Measurements from ENCODE around the gene CLUH.
"Not testable (repeated sequence)": the region's sequence is repeated elsewhere in the genome, so short reads cannot be mapped to it uniquely, and the experiment has no call there.

CLUH gene

GRCh38 chr17:2701161-2701995, 10.2 kb downstream of the CLUH start:
- DNase-seq: no peak

DNA sequence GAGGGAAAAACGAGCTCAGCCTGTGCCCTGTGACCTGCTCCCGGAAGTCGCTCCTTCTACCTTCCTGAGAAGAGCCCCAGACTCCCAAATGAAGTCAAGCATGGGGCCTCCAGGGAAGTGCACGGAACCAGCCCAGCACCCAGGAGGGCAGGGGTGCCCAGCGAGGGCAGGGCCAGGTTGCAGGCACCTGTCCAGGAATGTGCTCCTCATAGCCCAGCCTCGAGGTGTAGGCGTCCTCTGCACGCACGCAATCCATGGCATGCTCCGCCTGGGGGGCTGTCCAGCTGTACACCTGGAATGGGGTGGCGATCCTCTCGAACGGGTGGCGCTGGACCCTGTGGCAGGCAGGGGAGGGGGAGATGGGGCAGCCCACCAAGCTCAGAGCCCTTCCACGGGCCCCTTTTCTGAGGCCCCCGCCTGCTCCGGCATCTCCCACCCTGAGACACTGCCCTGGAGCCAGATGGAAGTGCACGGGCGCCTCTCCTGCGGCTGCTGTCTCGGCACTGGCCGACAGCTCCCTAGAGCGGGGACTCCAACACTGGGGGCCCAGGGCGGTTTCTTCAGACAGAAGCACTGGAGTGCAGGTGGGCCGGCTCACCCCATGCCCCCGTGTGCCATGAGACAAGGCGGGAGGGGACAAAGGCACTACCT, 10.9 kb downstream of the CLUH start:
- DNase-seq: no peak

DNA sequence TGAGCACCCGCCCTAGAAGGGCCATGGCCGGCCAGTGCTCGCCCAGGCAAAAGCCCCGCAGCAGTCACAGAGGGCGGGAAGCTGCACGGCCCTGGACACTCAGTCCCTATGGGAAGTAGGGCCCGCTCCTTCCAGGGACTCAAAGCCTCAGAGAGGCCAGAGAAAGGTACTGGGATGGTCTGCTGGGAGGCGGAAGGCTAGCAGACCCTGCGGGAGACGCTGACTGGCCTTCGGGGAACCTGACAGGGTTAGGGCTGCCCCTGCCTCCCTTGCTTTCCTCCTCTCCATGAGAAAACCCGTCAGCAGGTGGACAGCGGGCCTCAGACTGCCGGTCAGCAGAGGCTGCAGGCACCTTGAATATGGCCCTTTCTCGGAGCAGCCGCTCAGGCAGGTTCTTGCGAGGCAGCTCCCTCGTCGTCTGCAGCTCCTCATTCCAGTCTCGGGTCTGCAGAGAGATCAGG, 11.5 kb downstream of the CLUH start:
- no peak for DNase-seq

DNA sequence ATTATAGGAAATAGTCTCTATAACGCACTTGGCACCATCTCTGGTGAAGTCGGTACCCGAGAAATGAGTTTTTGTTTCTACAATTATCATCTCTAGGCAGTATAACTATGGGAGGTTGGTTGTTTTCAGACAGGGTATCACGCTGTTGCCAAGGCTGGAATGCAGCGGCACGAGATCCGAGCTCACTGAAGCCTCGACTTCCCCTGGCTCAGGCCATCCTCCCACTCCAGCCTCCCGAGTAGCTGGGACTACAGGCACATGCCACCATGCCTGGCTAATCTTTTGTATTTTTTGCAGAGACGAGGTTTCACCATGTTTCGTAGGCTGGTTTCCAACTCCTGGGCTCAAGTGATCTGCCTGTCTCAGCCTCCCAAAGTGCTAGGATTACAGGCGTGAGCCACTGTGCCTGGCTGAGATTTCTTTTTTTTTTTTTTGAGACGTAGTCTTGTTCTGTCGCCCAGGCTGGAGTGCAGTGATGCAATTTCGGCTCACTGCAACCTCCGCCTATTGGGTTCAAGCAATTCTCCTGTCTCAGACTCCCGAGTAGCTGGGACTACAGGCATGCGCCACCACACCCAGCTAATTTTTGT, 12.3 kb downstream of the CLUH start:
- DNase-seq: not testable (repeated sequence)

- no peak for DNase-seq
These were observed 13.9 kb downstream of the CLUH start for GRCh38 chr17:2697611-2698162.

- no peak for DNase-seq
These were observed 15.4 kb downstream of the CLUH start for GRCh38 chr17:2695961-2696760.

GRCh38 chr17:2695243-2695960, 16.2 kb downstream of the CLUH start:
- DNase-seq: no peak

GRCh38 chr17:2694381-2695242, 17.0 kb downstream of the CLUH start:
- no peak for DNase-seq

DNA sequence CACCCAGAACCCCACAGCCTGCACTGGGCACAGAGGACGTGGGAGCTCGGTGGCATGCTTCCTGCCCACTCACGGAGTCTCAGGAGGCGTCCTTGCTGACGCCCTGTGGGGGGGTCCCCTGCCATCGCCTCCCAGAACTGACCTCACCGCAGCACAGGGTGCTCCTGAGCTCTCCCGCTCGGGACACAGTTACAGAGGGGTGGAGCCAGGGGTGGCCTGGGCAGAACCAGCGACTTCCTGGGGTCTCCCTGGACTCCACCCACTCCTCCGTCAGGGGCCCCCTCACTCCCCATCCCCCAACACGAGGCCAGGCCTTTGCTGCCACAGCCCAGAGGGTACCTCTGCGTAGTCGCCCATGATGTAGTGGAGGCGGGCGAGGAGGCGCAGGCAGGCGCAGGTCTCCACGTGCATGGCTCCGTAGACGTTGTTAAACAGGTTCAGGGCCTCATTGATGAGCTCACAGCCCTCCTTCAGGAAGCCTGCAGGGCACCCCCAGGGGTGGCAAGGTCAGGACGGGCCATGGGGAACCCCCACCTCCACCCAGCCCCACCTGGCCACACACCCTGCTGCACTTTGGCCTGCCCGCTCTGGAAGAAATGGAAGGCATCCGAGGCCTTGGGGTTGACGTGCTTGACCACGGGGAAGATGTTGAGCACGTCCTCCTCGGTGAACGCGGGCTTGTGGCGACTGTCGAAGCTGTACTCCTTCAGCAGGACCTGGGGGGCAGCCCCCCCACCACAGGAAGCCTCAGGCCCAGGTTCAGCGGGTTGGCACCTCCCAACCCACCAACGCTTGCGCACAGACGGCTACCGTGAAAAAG, 17.8 kb downstream of the CLUH start:
- no peak for DNase-seq

DNA sequence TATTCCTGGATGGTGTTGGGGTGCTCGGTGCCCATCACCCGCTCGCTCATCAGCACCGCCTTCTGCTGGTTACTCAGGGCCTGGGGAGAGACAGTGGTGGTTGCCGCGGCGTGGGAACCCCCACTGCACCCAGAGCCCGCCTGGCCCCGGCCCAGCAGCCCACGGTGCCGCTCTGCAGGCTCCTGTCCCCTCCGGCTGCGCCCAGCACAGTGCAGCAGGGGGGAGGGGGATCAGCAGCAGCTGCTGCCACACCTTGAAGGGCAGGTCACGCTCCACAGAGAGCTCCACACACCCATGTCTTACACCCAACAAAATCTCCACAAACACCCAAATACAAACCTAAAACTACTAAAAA, 18.8 kb downstream of the CLUH start:
- DNase-seq: no peak

- DNase-seq: no peak
These were observed 19.4 kb downstream of the CLUH start for GRCh38 chr17:2691965-2692780.

DNA sequence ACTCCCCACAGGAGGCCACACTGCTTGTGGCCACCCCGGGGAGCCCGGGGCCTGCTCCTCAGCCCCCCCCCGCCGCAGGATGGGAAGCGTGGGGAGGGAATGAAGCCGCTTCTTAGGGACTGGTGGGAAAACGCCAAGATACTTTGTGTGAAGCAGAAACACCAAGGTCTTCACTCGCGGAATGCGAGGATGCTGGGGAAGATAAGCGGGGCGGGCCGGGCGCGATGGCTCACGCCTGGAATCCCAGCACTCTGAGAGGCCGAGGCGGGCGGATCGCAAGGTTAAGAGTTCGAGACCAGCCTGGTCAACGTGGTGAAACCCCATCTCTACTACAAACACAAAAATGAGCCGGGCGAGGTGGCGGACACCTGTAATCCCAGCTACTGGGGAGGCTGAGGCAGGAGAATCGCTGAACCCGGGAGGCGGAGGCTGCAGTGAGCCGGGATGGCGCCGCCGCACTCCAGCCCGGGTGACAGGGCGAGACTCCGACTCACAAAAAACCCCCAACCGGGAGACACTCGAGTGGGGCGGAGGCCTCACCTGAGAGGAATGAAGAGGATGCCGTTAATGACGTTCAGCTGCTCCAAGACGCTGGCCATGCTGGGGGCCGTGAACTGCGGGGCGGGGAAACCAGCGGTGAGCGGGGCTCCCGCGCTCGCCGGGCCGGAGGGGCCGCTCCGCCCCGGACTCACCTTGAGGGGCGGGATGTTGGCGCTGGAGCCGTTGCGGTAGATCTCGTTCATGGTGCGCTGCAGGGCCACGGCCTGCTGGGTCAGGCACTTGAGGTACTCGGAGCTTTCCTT, 20.3 kb downstream of the CLUH start:
- no peak for DNase-seq

- DNase-seq: no peak
These were observed 21.1 kb downstream of the CLUH start for GRCh38 chr17:2690165-2691068.

DNA sequence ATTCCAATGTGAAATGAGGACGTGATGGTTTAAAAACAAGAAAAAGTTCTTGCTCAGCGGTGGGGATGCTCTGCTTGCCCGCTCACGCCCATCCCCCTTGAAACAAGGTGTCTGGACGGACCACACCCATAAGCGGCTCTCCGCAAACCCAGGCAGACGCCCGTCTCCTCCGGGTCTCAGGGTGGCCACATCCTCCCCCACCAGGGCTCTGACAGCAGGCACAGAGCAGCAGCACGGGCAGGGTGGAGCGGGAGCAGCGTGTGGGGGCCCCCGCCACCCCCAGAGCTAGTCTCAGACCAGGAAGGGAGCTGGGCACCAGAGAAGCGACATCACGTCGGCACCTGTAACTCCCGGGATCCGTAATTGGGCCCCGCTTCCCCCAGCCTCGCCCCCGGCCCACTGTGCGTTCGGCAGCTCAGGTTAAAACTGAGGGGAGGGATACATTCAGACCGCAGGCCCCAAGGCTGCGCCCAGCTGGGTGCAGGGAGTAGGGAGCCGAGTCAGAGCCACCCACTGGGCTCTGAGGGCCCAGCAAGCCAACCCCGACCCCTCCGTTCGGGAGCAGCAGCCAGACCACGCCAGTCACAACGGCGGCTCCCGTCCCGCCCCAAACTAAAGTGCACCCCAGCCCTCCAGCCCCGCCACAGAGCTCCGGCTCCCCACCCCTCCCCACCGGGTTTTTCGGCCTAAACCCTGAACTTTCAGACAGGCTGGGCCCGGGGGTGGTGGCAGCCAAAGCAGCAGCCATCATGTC, 22.0 kb downstream of the CLUH start:
- DNase-seq: no peak

DNA sequence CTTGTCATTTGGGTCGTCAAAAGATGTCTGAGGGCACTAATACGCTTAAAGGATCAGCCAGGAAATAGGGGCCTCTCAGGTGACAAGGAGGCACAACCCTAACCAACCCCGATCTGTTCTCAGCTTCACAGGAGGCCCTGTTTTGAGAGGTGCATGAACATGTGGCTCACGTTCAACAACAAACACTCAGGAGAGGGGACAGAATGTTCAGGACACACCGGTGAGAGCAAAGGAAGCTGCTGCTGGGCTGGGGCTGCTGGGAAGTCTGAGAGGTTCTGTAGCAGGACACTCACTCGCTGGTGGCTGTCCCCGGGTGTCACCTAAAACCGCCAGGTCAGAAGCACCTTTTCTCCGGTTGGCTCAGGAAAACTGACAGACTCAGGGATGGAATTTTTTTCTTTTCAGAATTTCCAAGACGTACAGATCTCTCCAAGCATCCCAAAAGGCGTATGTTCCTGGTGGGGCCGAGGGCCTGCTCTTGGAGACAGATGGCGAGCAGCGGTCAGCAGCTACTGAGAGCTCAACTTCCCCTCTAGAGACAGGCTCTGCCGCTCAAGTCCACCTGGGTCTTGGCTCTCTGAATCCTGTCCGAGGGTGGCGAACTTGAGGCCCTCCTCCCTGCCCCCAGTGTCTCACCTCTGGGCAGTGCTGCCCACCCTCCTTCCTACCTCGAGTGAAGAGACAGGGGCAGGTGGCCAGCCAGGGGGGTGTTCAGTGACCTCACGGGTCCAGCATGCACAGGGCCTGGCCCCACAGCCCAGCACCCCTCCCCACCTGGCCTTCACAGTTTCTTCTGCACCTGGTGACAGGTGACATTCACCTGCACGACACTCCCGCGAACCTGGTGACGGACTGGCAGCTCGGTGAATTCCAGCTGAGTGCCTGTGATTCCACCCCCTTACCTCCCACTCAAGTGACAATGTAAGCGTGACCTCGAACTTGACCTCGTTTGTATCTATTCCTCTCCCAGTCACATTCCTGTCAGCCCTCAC, 22.9 kb downstream of the CLUH start:
- no peak for DNase-seq
